ENCODE data around the gene PRL. TPM values are rescaled to one million over a fixed set of nuclear protein-coding genes. Genes with fewer than 3 reads are reported as not detected.

PRL gene
- total RNA-seq, 1 experiment from 2014 or later = not detected

DNA sequence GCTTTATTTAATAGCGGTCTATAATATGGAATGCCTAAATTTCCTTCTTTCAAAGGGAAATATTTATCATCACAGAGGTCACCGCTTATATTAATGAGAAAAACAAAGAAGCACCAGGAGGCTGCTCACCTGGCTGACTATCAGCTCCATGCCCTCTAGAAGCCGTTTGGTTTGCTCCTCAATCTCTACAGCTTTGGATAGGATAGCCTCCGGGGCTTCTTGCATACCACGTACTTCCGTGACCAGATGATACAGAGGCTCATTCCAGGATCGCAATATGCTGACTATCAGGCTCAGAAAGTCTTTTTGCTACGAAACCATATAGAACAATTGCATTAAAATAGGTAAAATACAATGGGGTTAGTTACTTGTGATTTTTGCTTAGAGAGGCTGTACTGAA, 6.8 kb downstream of the PRL start:
- no peaks in the 10 kb centered on the region for H3K23me2 ChIP-seq (ENCODE audit: insufficient read length, low read depth, low read length, poor library complexity, severe bottlenecking)
- no peak overlapping the region for H3T11ph ChIP-seq (ENCODE audit: low read length)
- no peaks in the 10 kb centered on the region for H3K79me1 ChIP-seq (ENCODE audit: insufficient read depth, low read depth, low read length, poor library complexity, severe bottlenecking)
- H2AK5ac ChIP-seq (ENCODE audit: insufficient read length, low read length) = no peak overlapping the region
- Mint-ChIP-seq H3K36me3 (ENCODE audit: insufficient read depth in 1 of 3, low read depth in 3 of 3) (no peaks in the 10 kb centered on the region), H3K4me3 (no peak overlapping the region), H3K4me1 (peaks cover 14% of the 10 kb centered on the region in 2 experiments), H3K27me3 (ENCODE audit: low read depth) (no peaks in the 10 kb centered on the region), H3K27ac (no peak overlapping the region), H3K9me3 (no peaks in the 10 kb centered on the region)
- H2BK20ac ChIP-seq (ENCODE audit: low read depth, low read length, poor library complexity, severe bottlenecking) = no peak overlapping the region
- no peak for TF ChIP-seq CTCF (conservative IDR thresholded peaks at IDR 0.05)
- no peak overlapping the region for H2BK12ac ChIP-seq (ENCODE audit: insufficient read length, low read depth, low read length)
- no peak overlapping the region for H2BK15ac ChIP-seq (ENCODE audit: low read depth, low read length)
- H4K20me1 ChIP-seq (ENCODE audit: control insufficient read depth, insufficient read depth, insufficient read length) = no peaks in the 10 kb centered on the region
- no peaks in the 10 kb centered on the region for H3K27me3 ChIP-seq (ENCODE audit: insufficient read depth, low read length)
- H2AFZ ChIP-seq (ENCODE audit: low read length) = no peak overlapping the region
- H4K5ac ChIP-seq (ENCODE audit: insufficient read length, low read depth, low read length) = no peak overlapping the region
- no peak overlapping the region for H3K14ac ChIP-seq (ENCODE audit: insufficient read depth, low read length)
- WGBS (ENCODE audit: extremely low coverage, insufficient read length, low lambda C conversion rate) = no CpG with 5 or more reads among the region's 8 CpGs
- H3K9ac ChIP-seq (ENCODE audit: extremely low read depth, insufficient read length, low read length) = no peak overlapping the region
- DNase-seq = no peak
- no peak overlapping the region for H3K27ac ChIP-seq (ENCODE audit: insufficient read length, low read depth, low read length)
- H3K18ac ChIP-seq (ENCODE audit: insufficient read length, low read depth, low read length) = no peak overlapping the region
- H4K91ac ChIP-seq (ENCODE audit: insufficient read length, low read depth, low read length) = no peak overlapping the region
- no peak overlapping the region for H3K4me2 ChIP-seq (ENCODE audit: insufficient read depth, insufficient read length, low read length)
- no peak overlapping the region for H3K56ac ChIP-seq (ENCODE audit: insufficient read length, low read depth, low read length)
- H3K4me1 ChIP-seq (ENCODE audit: insufficient read depth, low read length) = no peaks in the 10 kb centered on the region
- no peak overlapping the region for H2BK5ac ChIP-seq (ENCODE audit: insufficient read length, low read length)
- H3K79me2 ChIP-seq (ENCODE audit: insufficient read depth, low read length) = no peaks in the 10 kb centered on the region
- no peak overlapping the region for H3K23ac ChIP-seq (ENCODE audit: insufficient read length, low read depth, low read length)
- no peak overlapping the region for H4K8ac ChIP-seq (replicated peaks; ENCODE audit: insufficient read length, low read depth, low read length)
- H3K4ac ChIP-seq (ENCODE audit: low read depth, low read length) = no peak overlapping the region
- H2BK120ac ChIP-seq (ENCODE audit: low read depth, low read length, poor library complexity, severe bottlenecking) = no peak overlapping the region
- no peaks in the 10 kb centered on the region for H3K9me3 ChIP-seq (ENCODE audit: control insufficient read depth, low read depth, low read length)

Measured in H9 (cell line).